Anterior cingulate cortex (tissue), 58 donors: ENCODE measurements around the gene SHCBP1L.
A peak's percentile ranks its signal among the peaks of the same experiment; 100 is the strongest.
"Not testable (repeated sequence)": the region's sequence is repeated elsewhere in the genome, so short reads cannot be mapped to it uniquely, and the experiment has no call there.

Experiments used
- DNase-seq, 58 donors: peaks; one replicate each; lab custom pipeline; 2025; lab: John Stamatoyannopoulos, UW

The SHCBP1L gene

DNA sequence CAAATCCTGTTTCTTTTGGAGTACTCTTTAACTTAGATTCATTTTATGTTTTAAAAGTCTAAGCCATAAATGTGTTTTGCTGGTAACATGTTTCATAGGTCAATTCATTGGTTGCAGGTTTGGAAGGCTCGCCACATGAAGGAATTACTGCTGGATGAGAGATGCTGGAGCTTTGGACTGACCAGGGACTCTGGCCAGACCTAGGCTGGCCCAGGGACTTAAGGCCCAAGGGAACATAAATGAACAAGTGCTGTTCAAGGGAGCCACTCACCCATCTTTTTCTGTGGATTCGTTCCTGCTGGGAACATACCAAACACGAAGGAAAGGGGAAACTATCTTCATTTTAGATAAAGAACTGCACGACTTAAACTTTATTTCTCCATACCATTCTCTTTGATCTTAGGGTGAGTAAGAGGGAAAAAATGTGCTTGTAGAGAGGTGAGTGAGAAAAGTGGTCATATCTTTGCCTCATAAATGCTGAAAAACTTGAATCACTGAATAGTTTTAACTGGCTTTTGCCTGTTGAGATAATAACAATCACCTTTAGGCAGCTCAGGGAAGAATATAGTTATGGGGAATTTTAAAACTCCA is 15.3 kb upstream of the SHCBP1L start:
- no peak for DNase-seq

- no peak for DNase-seq
Measured at GRCh38 chr1:182965861-182966260, 12.9 kb upstream of the SHCBP1L start.

- no peak for DNase-seq
Measured at GRCh38 chr1:182965096-182965495, 12.1 kb upstream of the SHCBP1L start.

DNA sequence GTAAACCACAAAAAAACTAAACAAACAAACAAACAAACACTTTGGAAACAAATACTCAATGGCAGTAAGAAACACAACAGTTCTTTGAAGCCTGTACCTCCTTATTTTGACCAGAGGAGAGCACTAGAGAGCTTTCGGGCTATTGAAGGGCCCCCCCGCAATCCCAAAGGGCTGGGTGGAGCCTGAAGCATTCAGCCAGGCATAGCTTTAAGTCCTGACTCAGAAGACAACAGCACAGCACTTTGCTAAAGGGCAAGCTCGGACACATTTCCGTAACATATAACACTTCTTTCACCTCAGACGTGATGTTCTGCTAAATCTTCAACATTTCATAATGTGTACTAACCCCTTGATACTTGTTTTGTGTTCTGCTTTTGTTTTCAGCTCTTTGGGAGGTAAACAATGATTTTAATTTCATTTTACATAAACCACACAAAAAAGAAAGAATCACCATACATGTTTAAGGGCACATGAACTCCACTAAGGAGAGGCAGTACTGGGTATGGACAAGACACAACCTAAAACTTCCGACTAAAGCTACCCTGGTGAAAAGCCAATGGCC is 9.7 kb upstream of the SHCBP1L start:
- DNase-seq, result peak in 40 of 58 donors; percentile 3 to 61 (median 20)

GRCh38 chr1:182960046-182960445 is 7.1 kb upstream of the SHCBP1L start:
- peak in 1 of 58 donors; percentile 1 for DNase-seq

- no peak for DNase-seq
Measured at GRCh38 chr1:182957902-182958395, 5.0 kb upstream of the SHCBP1L start.

DNA sequence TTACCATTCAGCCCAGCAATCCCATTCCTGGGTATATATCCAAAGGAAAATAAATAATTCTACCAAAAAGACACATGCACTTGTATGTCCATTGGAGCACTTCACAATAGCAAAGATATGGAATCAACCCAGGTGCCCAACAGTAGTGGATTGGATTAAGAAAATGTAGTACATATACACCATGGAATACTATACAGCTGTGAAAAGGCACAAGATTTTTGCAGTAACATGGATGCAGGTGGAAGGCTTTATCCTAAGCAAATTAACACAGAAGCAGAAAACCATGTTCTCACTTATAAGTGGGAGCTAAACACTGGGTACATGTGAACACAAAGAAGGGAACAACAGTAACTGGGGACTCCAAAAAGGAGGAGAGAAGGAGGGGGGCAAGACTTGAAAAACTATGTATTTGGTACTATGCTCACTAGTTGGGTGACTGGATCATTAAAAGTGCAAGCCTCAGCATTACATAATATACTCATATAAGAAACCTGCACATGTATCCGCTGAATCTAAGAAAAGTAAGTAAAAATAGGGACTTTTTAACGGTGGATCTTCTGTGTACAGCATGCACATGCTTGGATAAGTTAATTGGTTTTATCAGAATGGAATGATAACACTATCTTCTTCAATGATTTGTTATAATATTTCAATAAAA is 3.9 kb upstream of the SHCBP1L start:
- no peak for DNase-seq

- no peak for DNase-seq
Measured at GRCh38 chr1:182955596-182956588, 2.9 kb upstream of the SHCBP1L start.

DNA sequence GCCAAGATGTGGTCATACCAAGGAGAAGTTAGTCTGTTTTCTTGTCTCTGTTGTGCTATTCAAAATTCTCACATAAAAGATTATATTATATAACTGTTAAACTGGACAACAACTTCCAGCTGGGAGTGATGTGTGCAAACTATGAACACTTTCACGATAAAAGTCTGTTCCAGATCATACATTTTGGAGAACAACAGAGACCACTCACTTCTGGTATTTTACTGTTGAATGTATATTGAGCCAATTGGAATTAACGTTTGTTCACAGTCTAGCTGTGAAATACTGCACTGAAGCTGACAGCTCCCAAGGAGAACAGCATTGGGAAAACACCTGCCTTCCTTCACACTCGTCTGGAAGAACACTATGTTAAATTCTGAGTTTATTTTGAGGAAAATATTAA is 860 bp upstream of the SHCBP1L start:
- DNase-seq, result no peak

- DNase-seq, result not testable (repeated sequence)
Measured at GRCh38 chr1:182943336-182943735, 9.6 kb downstream of the SHCBP1L start.

DNA sequence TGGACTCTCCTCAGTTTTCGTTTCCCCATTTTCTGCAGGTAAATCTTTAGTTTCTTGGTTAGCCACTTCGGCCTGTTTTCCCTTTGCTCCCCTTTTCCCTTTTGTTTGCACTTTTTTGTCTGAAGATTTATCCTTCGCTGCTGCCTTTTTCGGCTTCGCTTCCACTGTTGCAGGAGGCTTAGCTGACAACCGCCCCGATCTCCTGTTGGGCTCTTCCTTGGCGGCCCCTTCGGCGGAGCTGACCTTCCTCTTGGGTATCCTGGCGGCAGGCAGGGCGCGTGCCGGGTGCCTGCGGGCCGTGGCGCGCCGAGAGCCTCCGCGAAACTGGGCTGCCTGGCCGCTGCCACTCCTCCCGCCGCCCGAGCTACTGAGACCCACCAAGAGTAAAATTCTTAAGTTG is 10.8 kb downstream of the SHCBP1L start:
- not testable (repeated sequence) for DNase-seq

GRCh38 chr1:182939413-182939812 is 13.6 kb downstream of the SHCBP1L start:
- DNase-seq, result no peak

DNA sequence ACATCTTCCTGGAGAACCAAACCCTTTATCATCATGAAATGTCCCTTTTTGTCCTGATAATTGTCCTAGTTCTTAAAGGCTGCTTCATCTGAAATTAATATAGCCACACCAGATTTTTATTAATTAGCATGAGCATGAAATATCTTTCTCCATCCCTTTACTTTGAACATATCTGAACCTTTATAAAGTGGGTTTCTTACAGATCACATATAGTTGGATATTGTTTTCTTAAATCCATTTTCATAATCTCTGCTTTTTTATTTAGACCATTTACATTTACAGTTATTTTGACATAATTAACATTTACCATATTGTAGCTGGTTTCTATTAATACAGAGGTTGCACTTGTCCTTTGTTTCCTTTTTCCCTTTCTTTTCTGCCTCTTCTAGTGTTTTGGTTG is 17.2 kb downstream of the SHCBP1L start:
- no peak for DNase-seq

GRCh38 chr1:182930985-182931384 is 22.0 kb downstream of the SHCBP1L start:
- no peak for DNase-seq

- DNase-seq, result no peak
Measured at GRCh38 chr1:182927693-182928433, 25.1 kb downstream of the SHCBP1L start.

- no peak for DNase-seq
Measured at GRCh38 chr1:182925661-182926060, 27.3 kb downstream of the SHCBP1L start.

- no peak for DNase-seq
Measured at GRCh38 chr1:182917378-182917777, 35.6 kb downstream of the SHCBP1L start.

DNA sequence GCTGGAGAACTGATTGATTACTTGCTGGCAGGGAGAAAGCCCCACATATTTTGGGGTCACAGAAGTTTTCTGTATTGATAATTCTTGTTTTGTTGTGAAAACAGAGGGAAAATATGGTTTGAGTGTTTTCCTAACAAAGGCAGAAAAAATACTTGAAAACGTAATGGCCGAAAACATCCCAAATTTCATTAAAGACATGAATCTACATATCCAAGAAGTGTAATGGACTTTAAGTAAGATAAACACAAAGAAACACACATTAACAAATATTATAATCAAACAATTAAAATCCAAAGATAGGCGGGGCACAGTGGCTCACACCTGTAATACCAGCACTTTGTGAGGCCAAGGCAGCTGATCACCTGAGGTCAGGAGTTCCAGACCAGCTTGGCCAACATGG is 39.6 kb downstream of the SHCBP1L start:
- DNase-seq, result no peak

- DNase-seq, result no peak
Measured at GRCh38 chr1:182910143-182910542, 42.8 kb downstream of the SHCBP1L start.

DNA sequence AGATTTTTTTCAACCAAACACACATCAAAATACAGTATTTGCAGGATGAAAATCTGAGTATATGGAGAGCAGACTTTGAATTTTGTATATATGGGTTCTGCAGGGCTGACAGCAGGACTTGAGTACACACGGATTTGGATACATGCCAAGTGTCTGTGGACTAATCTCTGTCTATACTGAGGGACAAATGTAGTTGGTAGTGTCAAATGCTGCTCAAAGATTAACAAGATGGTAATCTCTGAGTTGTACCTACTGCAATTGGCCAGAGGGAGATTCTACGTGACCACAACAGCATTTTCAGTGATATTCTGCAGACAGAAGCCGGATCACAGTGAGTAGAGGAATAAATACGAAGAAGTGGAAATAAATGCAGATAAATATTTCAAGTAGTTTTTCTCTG is 43.4 kb downstream of the SHCBP1L start:
- DNase-seq, result no peak
